GM12865 (cell line): ENCODE results near the gene ITPKB.

Experiments
- DNase-seq: peaks from one replicate; pipeline ENCODE4 v3.0.0; 2010; ENCODE audit warnings: low read depth
- H3K4me3 ChIP-seq: 2 replicates; pipeline ENCODE4 v1.5.1; 2011; ENCODE audit warnings: mild to moderate bottlenecking, low read depth, low read length, control low read depth
- CTCF ChIP-seq: IDR thresholded peaks from 2 replicates; pipeline ENCODE4 v1.5.1; 2011; ENCODE audit warnings: low read length, control low read depth, low read depth, inconsistent platforms; ENCODE audit not compliant: insufficient read depth; ENCODE audit errors: missing control alignments

ITPKB gene

GRCh38 chr1:226598455-226598849 is 140.6 kb downstream of the ITPKB start:
- no peak for TF ChIP-seq CTCF
- H3K4me3 ChIP-seq = no peak overlapping the region
- no peak for DNase-seq

GRCh38 chr1:226597616-226598454 is 141.2 kb downstream of the ITPKB start:
- DNase-seq = no peak
- no peak overlapping the region for H3K4me3 ChIP-seq

GRCh38 chr1:226596531-226597165 is 142.4 kb downstream of the ITPKB start:
- DNase-seq = no peak
- no peak for TF ChIP-seq CTCF
- no peak overlapping the region for H3K4me3 ChIP-seq

More at GRCh38 chr1:226597616-226598454, 141.2 kb downstream of the ITPKB start:
- TF ChIP-seq CTCF = no peak

GRCh38 chr1:226593541-226593940 is 145.5 kb downstream of the ITPKB start:
- TF ChIP-seq CTCF = no peak
- no peak for DNase-seq
- no peak overlapping the region for H3K4me3 ChIP-seq

- no peak for DNase-seq
- no peak for TF ChIP-seq CTCF
- no peak overlapping the region for H3K4me3 ChIP-seq
Observed at GRCh38 chr1:226590614-226591013, 148.5 kb downstream of the ITPKB start.

- TF ChIP-seq CTCF = no peak
- H3K4me3 ChIP-seq = no peak overlapping the region
- no peak for DNase-seq
Observed at GRCh38 chr1:226589008-226589733, 149.9 kb downstream of the ITPKB start.
